SW480 (cell line): Measurements from ENCODE around the gene CREBBP.

ENCODE experiments used
- DNase-seq: peaks from one replicate; pipeline ENCODE4 v3.0.0-alpha.2; 2016; ENCODE audit warnings: low spot score

CREBBP gene

GRCh38 chr16:3767333-3767986, 113.1 kb downstream of the CREBBP start:
- DNase-seq, result no peak

- no peak for DNase-seq
Observed at GRCh38 chr16:3766177-3766576, 114.3 kb downstream of the CREBBP start.

- DNase-seq, result no peak
Observed at GRCh38 chr16:3764409-3764808, 116.1 kb downstream of the CREBBP start.

GRCh38 chr16:3762107-3762750, 118.3 kb downstream of the CREBBP start:
- no peak for DNase-seq

- no peak for DNase-seq
Observed at GRCh38 chr16:3761375-3762106, 119.0 kb downstream of the CREBBP start.

- DNase-seq, result no peak
Observed at GRCh38 chr16:3760518-3760917, 120.0 kb downstream of the CREBBP start.

- DNase-seq, result no peak
Observed at GRCh38 chr16:3759736-3760135, 120.8 kb downstream of the CREBBP start.

GRCh38 chr16:3756113-3756512, 124.4 kb downstream of the CREBBP start:
- DNase-seq, result no peak

DNA sequence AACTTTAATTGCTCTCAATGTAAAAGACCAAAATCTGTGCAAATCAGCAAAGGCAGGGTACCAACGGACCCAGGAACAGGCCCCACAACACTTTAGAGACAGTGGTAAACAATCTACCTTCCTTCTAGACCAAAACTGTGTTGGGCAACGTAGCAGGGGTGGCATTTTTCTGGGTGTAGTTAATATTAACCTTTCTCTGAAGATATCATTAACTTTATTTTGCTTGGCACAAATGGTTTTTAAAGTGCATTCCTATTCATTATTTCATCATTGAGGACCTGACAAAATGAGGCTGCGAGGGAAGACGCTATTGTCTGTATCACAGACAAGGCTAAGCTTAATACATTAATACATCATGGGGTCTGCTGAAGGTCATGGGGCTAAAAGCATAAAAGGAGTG, 125.3 kb downstream of the CREBBP start:
- no peak for DNase-seq

DNA sequence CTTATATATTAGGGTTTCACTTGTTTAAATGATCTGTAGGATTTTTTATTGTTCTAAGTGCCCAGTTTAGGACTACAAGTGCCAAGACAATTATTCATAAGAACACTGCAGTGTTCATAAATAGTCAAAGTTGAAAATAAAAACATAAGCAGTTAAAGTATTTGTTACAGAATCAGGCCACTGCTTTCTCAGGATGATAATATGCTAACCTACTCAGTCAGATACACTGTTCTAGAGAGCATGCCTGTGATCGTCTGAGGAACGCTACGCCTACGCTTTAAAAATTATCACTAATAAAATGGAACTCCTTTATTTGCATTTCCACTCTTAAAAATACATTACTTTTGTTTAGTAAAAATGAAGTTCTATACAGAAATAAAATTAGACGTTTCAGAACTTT, 125.7 kb downstream of the CREBBP start:
- DNase-seq, result no peak

GRCh38 chr16:3754081-3754703, 126.3 kb downstream of the CREBBP start:
- DNase-seq, result no peak

DNA sequence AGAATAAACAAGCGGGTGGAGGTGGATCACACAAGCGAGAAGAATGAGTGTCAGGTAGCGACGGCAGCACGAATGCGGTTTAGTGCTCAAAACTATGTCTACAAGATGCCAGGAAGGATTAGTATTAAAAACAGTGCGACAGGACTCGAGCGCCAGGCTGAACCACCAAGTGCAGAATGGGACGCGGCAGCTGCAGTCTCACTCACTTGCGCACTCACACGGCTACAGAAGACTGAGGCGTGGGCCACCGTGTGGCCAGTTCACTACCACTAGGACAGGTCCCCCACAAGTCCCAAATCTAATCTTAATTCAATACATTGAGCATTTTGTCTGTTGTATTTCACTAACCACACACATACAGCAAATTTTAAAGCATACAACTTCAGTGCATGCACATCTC, 127.5 kb downstream of the CREBBP start:
- DNase-seq, result no peak

DNA sequence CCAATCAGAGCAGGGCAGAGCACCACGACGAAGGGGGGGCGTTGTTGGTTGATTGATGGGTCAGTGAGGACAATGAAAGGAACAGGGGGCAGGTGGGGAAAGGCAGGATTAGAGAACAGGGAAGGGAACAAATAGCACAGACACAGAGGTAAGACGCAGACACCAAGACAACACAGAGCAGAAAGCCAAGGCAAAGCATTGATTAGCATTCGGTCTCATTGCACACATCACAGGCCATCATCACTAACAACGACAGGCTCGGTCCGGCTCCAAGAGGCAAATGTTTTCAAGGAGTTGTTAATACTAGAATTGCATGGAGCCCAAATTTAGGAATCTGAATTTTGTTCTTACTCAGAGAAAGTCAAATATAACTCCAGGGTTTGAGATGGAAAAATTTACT, 128.6 kb downstream of the CREBBP start:
- no peak for DNase-seq

GRCh38 chr16:3748307-3748706, 132.2 kb downstream of the CREBBP start:
- no peak for DNase-seq

GRCh38 chr16:3745751-3746355, 134.7 kb downstream of the CREBBP start:
- DNase-seq, result no peak

GRCh38 chr16:3744018-3744417, 136.5 kb downstream of the CREBBP start:
- no peak for DNase-seq

- no peak for DNase-seq
Observed at GRCh38 chr16:3740934-3741333, 139.6 kb downstream of the CREBBP start.

- DNase-seq, result no peak
Observed at GRCh38 chr16:3740186-3740585, 140.3 kb downstream of the CREBBP start.

DNA sequence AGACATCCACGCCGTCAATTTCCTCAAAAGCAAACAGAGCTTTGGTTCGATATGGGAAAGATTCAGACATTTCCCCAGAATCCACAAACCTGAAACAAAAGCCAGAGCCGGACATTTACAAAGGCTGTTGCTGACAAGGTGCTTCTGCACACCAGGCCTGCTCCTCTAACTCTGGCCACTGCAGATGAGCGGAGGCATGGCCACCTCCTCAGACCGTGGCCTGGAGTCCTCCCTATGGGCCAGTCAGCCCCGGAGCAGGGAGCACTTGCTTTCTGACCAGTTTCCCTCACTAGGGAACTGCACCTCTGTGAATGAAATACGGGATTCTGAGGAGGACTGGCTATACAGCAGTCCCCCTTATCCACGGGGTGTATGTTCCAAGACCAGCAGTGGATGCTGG, 140.9 kb downstream of the CREBBP start:
- no peak for DNase-seq

- no peak for DNase-seq
Observed at GRCh38 chr16:3738541-3738940, 142.0 kb downstream of the CREBBP start.

DNA sequence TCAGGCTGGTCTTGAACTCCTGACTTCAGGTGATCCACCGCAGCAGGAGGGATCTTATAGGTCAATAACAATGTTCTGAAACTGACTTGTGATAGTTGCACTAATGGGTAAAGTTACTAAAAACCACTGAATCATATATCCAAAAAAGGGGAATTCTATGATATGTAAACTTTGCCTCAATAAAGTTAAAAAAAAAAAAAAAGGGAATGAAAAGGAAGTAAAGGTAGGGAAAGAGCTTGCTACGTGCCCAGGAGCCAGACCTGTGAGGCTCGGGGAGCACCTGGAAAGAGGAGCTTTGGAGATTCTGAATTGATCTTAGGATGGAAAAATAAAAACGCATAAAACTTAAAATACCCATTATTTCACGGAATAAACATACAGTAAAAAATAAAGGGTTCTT, 142.4 kb downstream of the CREBBP start:
- DNase-seq, result no peak

GRCh38 chr16:3737181-3737580, 143.3 kb downstream of the CREBBP start:
- DNase-seq, result no peak

GRCh38 chr16:3736116-3736515, 144.4 kb downstream of the CREBBP start:
- no peak for DNase-seq
